ENCODE data around the gene ANKMY2. TPM values are rescaled to one million over a fixed set of nuclear protein-coding genes. Genes with fewer than 3 reads are reported as not detected.

Gene ANKMY2
- total RNA-seq, 2 experiments from 2014 or later: 4.6 to 4.7 TPM

DNA sequence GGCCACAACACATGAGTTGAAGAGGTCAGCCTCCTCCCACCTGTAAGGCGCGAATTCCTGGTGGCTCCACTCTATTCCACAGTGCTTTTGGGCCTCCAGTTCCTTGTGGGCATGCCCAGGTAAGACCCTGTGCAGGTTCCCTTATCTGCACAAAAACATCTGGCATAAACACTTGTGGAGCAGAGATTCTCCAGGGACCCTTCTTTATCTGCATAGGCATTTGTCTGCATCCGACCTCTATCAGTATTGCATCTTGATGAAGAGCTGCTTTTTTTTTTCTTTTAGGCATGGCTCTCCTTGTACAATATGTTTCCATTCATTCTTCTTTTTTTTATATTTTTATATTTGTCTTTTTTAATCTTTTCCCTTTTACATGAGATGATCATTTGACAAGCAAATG, 58.4 kb downstream of the ANKMY2 start:
- intact Hi-C loops (cut with micrococcal nuclease): no loop called here
- H3K4me3 Mint-ChIP-seq: no peak overlapping the region
- no peak for DNase-seq
- H3K27me3 Mint-ChIP-seq (ENCODE audit: low read depth): no peaks in the 10 kb centered on the region
- no peak overlapping the region for H3K27ac Mint-ChIP-seq
- H3K4me1 Mint-ChIP-seq (ENCODE audit: low read depth): no peaks in the 10 kb centered on the region
- CTCF ChIA-PET: interaction anchor here (1.6 kb wide), 1 partner anchor 22 kb away, joined by 3 read pairs; no protein-coding TSS in a partner anchor
- H3K36me3 Mint-ChIP-seq (ENCODE audit: low read depth): no peaks in the 10 kb centered on the region
- no peaks in the 10 kb centered on the region for H3K9me3 Mint-ChIP-seq

DNA sequence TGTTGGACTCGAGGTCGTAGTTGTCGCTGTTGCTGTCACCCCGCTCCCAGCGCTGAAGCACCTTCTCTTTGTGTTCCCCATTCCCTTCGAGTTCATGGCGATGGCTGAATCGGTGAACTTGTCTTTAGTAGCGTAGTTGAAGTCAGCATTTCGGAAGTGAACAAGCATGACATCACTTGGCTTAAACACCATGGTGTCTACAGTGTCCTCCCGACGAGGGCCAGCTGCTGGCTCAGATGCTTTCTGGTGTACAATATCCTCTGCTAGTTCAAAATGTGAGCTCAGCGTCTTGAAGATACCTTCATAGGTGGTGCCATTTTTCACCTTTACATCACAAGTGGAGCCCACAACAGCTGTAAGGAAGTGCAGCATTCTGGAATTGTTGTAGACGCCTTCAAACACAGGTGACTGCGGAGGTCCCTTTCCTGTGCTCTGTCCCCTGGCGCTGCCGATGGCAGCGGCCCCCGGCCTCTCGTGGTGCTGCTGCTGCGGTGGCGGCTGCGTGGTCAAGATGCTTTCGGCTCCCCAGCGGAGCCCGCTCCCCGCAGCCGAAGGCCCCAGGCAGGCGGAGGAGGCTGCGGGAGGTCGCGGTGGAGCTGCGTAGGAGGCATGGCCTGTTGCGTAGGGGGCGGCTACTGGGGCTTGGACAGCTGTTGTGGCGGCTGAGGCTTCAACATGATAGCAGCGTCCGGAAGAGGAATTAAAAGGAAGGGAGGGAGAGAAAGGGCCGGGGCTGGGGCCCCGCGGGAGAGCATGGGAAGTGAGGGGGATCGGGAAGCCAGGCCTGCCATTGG, 59.3 kb downstream of the ANKMY2 start:
- H3K27ac Mint-ChIP-seq: no peak overlapping the region
- no peaks in the 10 kb centered on the region for H3K27me3 Mint-ChIP-seq (ENCODE audit: low read depth)
- no peak overlapping the region for H3K4me3 Mint-ChIP-seq
- no peaks in the 10 kb centered on the region for H3K36me3 Mint-ChIP-seq (ENCODE audit: low read depth)
- CTCF ChIA-PET: interaction anchor here (1.6 kb wide), 1 partner anchor 22 kb away, joined by 3 read pairs; no protein-coding TSS in a partner anchor
- no peak for DNase-seq
- no peaks in the 10 kb centered on the region for H3K4me1 Mint-ChIP-seq (ENCODE audit: low read depth)
- intact Hi-C loops (cut with micrococcal nuclease): no loop called here
- no peaks in the 10 kb centered on the region for H3K9me3 Mint-ChIP-seq

DNA sequence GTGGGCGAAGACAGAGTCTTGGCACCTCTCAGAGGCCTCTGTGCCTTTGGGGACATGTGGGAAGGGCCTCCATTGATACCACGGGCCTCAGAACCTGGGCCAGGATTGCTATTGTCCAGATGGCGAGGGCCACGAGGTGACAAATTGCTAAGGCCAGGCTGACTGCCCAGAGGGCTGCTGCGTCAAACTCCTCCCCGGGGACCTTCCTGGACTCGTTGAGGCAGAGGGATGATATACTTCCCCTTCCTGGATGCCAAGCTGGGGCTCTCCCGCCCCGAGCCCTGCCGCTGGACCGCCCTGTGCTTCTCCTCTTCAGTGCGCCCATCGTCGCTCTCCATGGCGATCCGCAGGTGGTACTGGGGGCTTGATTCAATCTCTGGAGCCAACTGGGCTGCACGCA, 60.0 kb downstream of the ANKMY2 start:
- no peaks in the 10 kb centered on the region for H3K36me3 Mint-ChIP-seq (ENCODE audit: low read depth)
- CTCF ChIA-PET: interaction anchor here (1.6 kb wide), 1 partner anchor 21 kb away, joined by 3 read pairs; no protein-coding TSS in a partner anchor
- no peaks in the 10 kb centered on the region for H3K4me1 Mint-ChIP-seq (ENCODE audit: low read depth)
- intact Hi-C loops (cut with micrococcal nuclease): no loop called here
- H3K27me3 Mint-ChIP-seq (ENCODE audit: low read depth): no peaks in the 10 kb centered on the region
- DNase-seq: no peak
- no peak overlapping the region for H3K27ac Mint-ChIP-seq
- H3K4me3 Mint-ChIP-seq: no peak overlapping the region
- no peaks in the 10 kb centered on the region for H3K9me3 Mint-ChIP-seq

DNA sequence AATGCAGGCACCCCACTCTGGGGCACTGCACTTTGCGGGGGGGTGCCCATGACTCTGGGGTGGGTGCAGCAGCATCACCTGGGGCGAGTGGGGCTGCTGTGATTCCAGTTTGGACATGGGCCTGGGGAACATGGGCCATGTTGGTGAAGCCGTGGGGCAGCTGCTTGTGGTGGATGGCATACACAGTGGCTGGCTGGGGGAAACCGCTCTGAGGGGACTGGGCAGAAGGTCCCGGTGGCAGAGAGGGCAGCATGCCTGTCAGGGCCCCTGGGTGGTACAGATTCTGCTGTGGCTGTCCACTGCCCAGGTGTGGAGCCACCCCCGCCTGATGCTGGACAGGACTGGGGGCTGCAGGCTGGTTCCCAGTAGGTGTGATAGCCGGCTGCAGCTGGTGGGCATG, 61.7 kb downstream of the ANKMY2 start:
- H3K9me3 Mint-ChIP-seq: no peaks in the 10 kb centered on the region
- no peaks in the 10 kb centered on the region for H3K4me1 Mint-ChIP-seq (ENCODE audit: low read depth)
- no peak overlapping the region for H3K4me3 Mint-ChIP-seq
- CTCF ChIA-PET: no interaction called here
- no peaks in the 10 kb centered on the region for H3K27me3 Mint-ChIP-seq (ENCODE audit: low read depth)
- intact Hi-C loops (cut with micrococcal nuclease): no loop called here
- no peak for DNase-seq
- no peak overlapping the region for H3K27ac Mint-ChIP-seq
- H3K36me3 Mint-ChIP-seq (ENCODE audit: low read depth): no peaks in the 10 kb centered on the region

DNA sequence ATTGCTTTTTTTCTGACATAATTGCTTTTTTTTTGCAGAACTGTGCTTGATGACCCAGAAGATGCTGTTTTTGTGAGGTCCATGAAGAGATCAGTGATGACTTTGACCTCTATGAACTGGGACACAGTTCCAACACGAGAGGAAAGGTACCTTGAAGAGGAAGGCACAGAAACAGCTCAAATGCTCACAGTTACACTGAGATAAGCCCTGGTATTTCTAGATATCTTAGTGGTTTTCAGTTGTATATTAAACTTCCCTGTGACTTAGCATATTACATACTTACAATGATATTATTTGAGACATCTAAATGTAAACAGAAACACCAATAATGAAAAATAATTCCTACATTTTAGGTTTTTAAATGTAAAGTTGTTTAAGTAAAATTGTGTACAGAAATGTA, 64.3 kb downstream of the ANKMY2 start:
- intact Hi-C loops (cut with micrococcal nuclease): no loop called here
- H3K27me3 Mint-ChIP-seq (ENCODE audit: low read depth): peaks cover 2% of the 10 kb centered on the region
- H3K27ac Mint-ChIP-seq: no peak overlapping the region
- H3K36me3 Mint-ChIP-seq (ENCODE audit: low read depth): no peaks in the 10 kb centered on the region
- no peaks in the 10 kb centered on the region for H3K9me3 Mint-ChIP-seq
- no peaks in the 10 kb centered on the region for H3K4me1 Mint-ChIP-seq (ENCODE audit: low read depth)
- CTCF ChIA-PET: no interaction called here
- DNase-seq: no peak
- no peak overlapping the region for H3K4me3 Mint-ChIP-seq

DNA sequence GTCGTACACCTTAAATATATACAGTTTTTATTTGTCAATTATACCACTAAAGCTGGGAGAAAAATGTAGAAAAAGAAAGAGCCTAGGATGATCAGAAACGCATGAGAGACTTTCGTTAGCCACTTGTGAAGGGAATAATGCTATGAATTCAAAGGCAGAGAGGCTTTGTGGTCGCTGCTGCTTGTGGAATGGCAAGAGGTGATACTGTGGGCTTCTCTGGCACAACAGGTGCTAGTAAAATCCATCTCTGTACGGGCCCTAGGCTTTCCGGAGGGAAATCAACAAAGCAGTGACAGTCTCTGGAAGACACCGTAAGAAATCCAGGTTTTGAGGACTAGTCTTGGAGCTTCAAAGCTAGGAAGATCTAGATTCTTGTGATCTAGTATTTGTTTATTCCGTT, 66.3 kb downstream of the ANKMY2 start:
- no peak for DNase-seq
- Mint-ChIP-seq H3K36me3 (ENCODE audit: low read depth) (no peaks in the 10 kb centered on the region), H3K27ac (no peak overlapping the region), H3K4me1 (ENCODE audit: low read depth) (no peaks in the 10 kb centered on the region), H3K4me3 (no peak overlapping the region), H3K9me3 (no peaks in the 10 kb centered on the region), H3K27me3 (ENCODE audit: low read depth) (peaks cover 4% of the 10 kb centered on the region)
- intact Hi-C loops (cut with micrococcal nuclease): no loop called here
- CTCF ChIA-PET: interaction anchor here (1.2 kb wide), 1 partner anchor 15 kb away, joined by 3 read pairs; no protein-coding TSS in a partner anchor

DNA sequence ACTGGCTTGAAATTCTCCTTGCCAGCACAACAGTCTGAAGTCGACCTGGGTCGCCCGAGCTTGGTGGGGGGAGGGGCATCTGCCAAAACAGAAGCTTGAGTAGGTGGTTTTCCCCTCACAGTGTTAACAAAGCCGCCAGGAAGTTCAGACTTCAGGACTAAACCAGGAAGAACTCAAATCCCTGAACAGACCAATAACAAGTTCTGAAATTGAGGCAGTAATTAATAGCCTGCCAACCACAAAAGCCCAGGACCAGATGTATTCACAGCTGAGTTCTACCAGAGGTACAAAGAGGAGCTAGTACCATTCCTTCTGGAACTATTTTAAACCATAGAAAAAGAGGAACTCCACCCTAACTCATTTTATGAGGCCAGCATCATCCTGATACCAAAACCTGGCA, 73.6 kb downstream of the ANKMY2 start:
- H3K27me3 Mint-ChIP-seq (ENCODE audit: low read depth): peaks cover 3% of the 10 kb centered on the region
- H3K4me3 Mint-ChIP-seq: no peak overlapping the region
- intact Hi-C loops (cut with micrococcal nuclease): no loop called here
- no peak for DNase-seq
- no peak overlapping the region for H3K27ac Mint-ChIP-seq
- no peaks in the 10 kb centered on the region for H3K4me1 Mint-ChIP-seq (ENCODE audit: low read depth)
- CTCF ChIA-PET: interaction anchor here (0.6 kb wide), 1 partner anchor 681 kb away, joined by 3 read pairs; no protein-coding TSS in a partner anchor
- peaks cover 3% of the 10 kb centered on the region for H3K9me3 Mint-ChIP-seq
- no peaks in the 10 kb centered on the region for H3K36me3 Mint-ChIP-seq (ENCODE audit: low read depth)

DNA sequence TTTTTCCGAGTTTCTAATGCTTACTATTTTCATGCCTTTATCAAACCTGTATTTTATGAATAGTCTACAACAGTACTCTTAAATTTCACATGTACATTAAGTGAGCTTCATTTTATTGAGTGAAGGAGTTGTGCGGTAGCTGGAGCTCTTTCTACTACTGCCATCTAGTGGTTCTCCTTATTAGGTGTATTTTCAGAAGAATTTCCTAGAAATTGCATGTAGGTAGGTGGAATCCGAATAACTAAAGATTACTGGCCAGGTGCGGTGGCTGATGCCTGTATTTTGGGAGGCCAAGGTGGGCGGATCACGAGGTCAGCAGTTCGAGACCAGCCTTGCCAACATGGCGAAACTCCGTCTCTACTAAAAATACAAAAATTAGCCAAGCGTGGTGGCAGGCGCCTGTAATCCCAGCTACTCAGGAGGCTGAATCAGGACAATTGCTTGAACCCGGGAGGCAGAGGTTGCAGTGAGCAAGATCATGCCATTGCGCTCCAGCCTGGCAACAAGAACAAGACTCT, 80.6 kb downstream of the ANKMY2 start:
- CTCF ChIA-PET: interaction anchor here (0.6 to 4.2 kb wide), 32 partner anchors 11 to 619 kb away, joined by 3 to 87 read pairs (median 4); partner anchors contain the start of gene CRPPA
- no peaks in the 10 kb centered on the region for H3K36me3 Mint-ChIP-seq (ENCODE audit: low read depth)
- intact Hi-C loops (cut with micrococcal nuclease): loop anchor here (1.0 to 10.0 kb wide), 5 partner anchors 133 to 1260 kb away; no protein-coding TSS in a partner anchor
- peak overlapping the region; percentile 68 for H3K27ac Mint-ChIP-seq
- peak; percentile 33 for DNase-seq
- no peak overlapping the region for H3K4me3 Mint-ChIP-seq
- no peaks in the 10 kb centered on the region for H3K9me3 Mint-ChIP-seq
- H3K27me3 Mint-ChIP-seq (ENCODE audit: low read depth): no peaks in the 10 kb centered on the region
- peaks cover 18% of the 10 kb centered on the region for H3K4me1 Mint-ChIP-seq (ENCODE audit: low read depth)

DNA sequence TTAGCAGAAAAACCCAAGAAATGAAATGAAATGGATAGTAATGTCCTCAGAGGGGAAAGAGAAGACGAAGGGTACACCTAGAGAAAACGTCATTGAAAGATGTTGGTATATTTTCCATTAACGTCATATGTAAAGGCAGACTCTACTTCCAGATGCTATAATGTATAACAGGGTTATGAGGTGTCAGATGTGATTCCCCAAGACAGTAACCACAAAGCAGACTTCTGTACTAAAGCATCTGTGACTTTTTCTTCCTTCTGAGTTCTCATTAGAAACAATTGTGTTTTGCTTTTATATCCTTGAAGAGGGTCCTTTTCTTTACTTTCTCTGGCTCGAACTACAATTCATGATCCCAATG, 81.6 kb downstream of the ANKMY2 start:
- intact Hi-C loops (cut with micrococcal nuclease): loop anchor here (2.0 to 10.0 kb wide), 2 partner anchors 355 to 1259 kb away; no protein-coding TSS in a partner anchor
- H3K36me3 Mint-ChIP-seq (ENCODE audit: low read depth): no peaks in the 10 kb centered on the region
- H3K27me3 Mint-ChIP-seq (ENCODE audit: low read depth): no peaks in the 10 kb centered on the region
- DNase-seq: no peak
- no peaks in the 10 kb centered on the region for H3K9me3 Mint-ChIP-seq
- peak overlapping the region; percentile 34 for H3K4me3 Mint-ChIP-seq
- peaks cover 18% of the 10 kb centered on the region for H3K4me1 Mint-ChIP-seq (ENCODE audit: low read depth)
- CTCF ChIA-PET: interaction anchor here (0.6 to 4.2 kb wide), 22 partner anchors 10 to 740 kb away, joined by 3 to 87 read pairs (median 5); partner anchors contain the start of gene CRPPA
- H3K27ac Mint-ChIP-seq: peak overlapping the region; percentile 61

DNA sequence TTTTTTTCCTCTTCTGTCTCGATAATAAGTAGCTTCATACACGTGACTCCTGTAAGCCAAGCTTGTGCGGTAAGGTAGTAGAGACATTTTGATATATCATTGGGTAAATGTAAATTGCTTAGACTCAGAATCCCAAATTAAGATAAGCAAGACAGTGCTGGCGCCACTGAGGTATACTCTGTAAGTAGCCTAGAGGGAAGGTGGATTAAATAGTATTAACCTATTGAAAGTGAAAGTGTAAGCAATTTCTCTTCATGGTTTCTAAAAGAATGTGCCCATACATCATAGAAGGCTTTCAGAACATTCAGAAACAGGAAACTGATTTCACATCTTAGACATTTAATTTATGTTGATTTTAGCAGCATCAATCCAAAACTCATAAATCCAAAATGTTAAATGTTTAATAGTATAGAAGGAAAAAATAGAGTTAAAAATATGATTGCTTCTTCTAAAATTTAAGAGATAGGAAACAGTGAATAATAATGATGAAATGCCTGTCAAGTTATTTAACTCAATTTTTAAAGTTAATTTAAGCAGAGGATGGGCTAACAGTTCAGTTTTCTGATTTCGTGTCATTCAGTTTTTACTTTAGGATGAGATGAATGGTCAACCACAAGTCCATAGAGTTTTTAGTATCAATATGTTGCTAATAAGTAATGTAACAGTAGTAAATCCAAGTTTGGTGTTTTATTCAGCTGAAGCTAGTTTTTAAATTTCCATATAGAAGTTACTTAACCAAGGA, 82.1 kb downstream of the ANKMY2 start:
- Mint-ChIP-seq H3K4me3 (peak overlapping the region; percentile 34), H3K4me1 (ENCODE audit: low read depth) (peaks cover 18% of the 10 kb centered on the region), H3K27me3 (ENCODE audit: low read depth) (no peaks in the 10 kb centered on the region), H3K27ac (peak overlapping the region; percentile 51), H3K9me3 (no peaks in the 10 kb centered on the region), H3K36me3 (ENCODE audit: low read depth) (no peaks in the 10 kb centered on the region)
- DNase-seq: no peak
- CTCF ChIA-PET: interaction anchor here (0.6 to 4.2 kb wide), 6 partner anchors 13 to 1866 kb away, joined by 3 to 87 read pairs (median 4); no protein-coding TSS in a partner anchor
- intact Hi-C loops (cut with micrococcal nuclease): loop anchor here (1.0 to 10.0 kb wide), 3 partner anchors 57 to 1259 kb away; no protein-coding TSS in a partner anchor

DNA sequence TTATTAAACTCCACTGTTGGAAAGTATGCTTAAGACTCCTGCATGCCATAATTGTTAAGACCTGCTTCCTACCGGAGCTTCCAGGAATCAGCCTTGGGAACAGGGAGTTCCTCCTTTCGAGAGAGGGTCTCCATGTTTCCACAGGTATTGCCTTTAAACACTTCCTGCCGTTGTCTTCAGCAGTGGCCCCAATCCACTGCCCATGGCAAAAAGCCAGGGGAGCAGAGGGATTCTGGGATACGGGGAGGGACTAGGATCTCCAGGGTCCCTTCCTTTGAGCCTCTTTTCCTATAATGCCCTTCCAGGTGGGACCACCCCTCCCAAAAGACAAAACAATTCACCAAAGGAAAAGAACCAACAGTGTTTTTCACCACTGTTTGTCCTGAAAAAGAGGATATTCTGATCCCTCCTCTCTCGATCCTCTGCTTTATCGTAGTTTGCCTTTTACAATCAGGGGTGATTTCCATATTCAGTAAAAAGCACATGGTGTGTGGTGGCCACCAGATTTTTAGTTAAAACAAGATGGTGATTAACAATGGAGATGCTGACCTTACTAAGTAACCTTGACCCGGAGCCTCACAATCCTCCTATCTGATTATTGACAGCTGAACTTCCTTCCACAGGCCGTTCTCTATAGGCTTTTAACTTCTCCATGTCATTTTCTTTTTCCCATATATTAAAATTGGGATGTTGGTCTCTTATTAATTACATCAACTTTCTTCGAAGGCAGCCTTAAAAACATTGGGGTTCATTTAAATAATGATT, 82.9 kb downstream of the ANKMY2 start:
- peaks cover 18% of the 10 kb centered on the region for H3K4me1 Mint-ChIP-seq (ENCODE audit: low read depth)
- no peak for DNase-seq
- H3K36me3 Mint-ChIP-seq (ENCODE audit: low read depth): no peaks in the 10 kb centered on the region
- intact Hi-C loops (cut with micrococcal nuclease): loop anchor here (1.0 to 10.0 kb wide), 2 partner anchors 58 to 1258 kb away; no protein-coding TSS in a partner anchor
- H3K4me3 Mint-ChIP-seq: no peak overlapping the region
- H3K9me3 Mint-ChIP-seq: no peaks in the 10 kb centered on the region
- H3K27me3 Mint-ChIP-seq (ENCODE audit: low read depth): no peaks in the 10 kb centered on the region
- CTCF ChIA-PET: interaction anchor here (0.6 to 4.2 kb wide), 4 partner anchors 129 to 1865 kb away, joined by 3 to 87 read pairs (median 4); no protein-coding TSS in a partner anchor
- H3K27ac Mint-ChIP-seq: no peak overlapping the region
